Measurements from ENCODE around the gene NISCH.

NISCH gene

DNA sequence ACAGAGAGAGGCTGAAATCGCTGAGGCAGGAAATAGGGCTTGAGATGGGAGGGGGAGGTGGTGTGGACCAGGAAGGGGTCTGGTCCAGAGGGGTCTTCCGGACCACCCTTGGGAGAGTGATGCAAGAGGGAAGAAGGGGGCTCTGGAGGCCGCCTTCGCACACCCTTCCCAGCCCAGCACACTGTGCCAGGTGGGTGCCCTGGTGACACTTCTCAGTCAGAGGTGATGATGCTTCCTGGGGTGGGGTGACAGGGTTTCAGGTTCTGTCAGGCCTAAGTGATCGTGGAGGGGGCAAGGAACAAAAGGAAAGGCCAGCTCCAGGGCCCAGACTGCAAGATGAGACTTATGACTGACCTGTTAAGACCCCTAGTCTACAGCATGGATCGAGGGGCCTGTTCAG, 23.2 kb upstream of the NISCH start:
- H3K27ac ChIP-seq, result peak overlapping the region; percentile 8; the same call in 1 of the 2 replicates
- TF ChIP-seq, protein P1, sequence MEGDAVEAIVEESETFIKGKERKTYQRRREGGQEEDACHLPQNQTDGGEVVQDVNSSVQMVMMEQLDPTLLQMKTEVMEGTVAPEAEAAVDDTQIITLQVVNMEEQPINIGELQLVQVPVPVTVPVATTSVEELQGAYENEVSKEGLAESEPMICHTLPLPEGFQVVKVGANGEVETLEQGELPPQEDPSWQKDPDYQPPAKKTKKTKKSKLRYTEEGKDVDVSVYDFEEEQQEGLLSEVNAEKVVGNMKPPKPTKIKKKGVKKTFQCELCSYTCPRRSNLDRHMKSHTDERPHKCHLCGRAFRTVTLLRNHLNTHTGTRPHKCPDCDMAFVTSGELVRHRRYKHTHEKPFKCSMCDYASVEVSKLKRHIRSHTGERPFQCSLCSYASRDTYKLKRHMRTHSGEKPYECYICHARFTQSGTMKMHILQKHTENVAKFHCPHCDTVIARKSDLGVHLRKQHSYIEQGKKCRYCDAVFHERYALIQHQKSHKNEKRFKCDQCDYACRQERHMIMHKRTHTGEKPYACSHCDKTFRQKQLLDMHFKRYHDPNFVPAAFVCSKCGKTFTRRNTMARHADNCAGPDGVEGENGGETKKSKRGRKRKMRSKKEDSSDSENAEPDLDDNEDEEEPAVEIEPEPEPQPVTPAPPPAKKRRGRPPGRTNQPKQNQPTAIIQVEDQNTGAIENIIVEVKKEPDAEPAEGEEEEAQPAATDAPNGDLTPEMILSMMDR (conservative IDR thresholded peaks at IDR 0.05), result no peak

DNA sequence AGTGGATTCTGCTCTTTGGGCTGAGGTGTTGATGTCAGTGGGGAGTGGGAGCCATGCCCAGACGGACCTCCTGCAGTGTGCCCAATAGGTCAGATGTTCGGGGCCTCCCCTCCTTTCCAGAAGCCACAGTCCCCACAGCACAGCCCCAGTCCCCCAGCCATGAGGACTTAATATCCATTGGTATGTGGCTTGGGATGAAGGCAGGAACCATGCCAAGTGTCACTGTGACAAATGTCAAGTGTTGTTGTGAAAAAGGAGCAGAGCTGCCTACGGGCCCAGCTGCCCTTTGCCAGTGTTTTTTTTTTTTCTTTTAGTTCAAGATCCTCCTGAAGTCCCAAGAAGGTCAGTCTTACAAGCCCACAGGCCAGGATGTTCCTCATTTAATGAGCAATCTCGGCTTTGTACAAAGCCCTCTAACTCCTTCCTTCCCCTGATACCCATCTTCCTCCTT, 22.7 kb upstream of the NISCH start:
- TF ChIP-seq, protein P1 (conservative IDR thresholded peaks at IDR 0.05), result no peak
- H3K27ac ChIP-seq, result peak overlapping the region; percentile 8; the same call in 1 of the 2 replicates

DNA sequence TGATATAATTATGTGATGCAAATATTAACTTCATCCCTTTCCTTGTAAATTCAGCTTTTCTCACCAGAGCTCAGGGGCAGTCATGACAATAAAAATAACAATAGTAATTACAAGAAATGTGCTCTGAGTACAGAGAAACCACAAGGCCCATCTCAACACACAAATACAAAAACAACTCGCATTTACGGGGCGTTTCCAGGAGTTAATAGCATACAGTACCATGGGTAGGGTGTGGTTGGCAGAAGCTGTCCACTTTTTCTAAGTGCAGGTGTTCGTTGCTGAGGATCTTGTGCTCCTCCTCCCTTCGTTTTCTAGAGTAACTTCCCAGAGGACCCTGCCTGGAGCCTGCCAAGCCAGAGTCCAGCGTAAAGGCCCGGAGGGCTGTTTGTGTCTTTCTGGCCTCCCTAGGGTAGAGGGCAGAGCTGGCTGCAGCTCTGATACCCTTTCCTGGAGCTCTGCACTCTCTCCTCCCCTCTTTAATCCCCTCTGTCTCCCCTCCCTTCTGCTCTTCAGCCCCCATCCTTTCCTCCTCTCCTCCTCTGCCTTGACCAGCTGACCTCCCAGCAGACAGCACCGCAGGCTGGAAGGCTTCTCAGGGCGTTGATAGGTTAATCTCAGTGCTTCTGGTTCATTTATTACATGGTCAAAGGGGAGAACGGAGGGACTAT, 21.9 kb upstream of the NISCH start:
- no peak overlapping the region for H3K27ac ChIP-seq
- TF ChIP-seq, protein P1 (conservative IDR thresholded peaks at IDR 0.05), result no peak

DNA sequence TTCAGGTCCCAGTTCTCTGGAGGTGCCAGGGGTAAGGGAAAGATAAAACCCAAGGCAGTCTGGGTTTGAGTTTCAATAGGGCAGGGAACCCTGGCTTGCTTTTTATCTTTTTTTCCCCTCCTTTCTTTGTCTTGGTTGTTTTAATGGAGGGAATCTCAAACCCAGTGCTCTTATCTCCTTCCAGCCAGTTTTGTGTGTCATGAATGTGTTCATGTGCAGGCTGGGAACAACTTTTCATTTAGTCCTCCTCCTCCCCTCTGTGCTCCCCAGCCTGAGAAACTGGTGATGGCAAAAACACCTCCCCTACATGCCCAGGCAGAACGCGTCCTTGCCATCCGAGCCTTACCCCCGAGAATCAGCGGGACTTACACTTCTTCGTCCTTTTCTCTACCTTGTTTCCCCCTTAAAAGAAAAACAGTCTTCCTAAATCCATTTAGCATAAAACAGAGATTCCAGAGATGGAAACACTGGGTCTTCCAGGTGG, 21.4 kb upstream of the NISCH start:
- TF ChIP-seq, protein P1 (conservative IDR thresholded peaks at IDR 0.05), result no peak
- no peak overlapping the region for H3K27ac ChIP-seq

DNA sequence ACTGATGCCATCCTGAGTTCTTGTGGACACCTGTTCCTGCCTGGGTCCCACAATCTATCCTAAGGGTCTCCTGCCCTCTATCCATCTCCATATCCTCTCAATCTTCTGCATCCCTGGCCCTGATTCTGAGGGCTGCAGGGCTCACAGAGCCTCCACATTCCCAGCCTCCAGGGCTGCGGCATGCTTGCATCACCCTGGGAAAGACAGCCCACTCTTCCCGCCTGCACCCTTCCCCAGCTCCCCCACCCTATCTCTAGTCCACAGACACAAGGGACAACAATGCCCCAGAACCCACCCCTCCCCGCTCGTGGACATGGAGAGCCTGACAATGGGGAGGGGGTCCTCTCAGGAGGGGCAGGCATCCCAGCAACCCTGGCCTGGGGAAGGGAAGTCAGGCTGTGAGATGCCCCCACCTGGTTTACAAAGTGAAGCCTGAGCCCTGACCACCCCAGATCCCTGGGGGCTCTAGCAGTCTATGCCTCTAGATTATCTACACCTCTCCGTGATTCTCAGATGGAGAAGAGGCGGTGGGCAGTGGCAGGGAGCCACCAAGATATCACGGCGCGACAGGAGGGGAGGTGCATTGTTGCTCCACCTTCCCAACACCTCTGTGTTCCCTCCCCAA, 20.8 kb upstream of the NISCH start:
- TF ChIP-seq, protein P1 (conservative IDR thresholded peaks at IDR 0.05), result no peak
- no peak overlapping the region for H3K27ac ChIP-seq

DNA sequence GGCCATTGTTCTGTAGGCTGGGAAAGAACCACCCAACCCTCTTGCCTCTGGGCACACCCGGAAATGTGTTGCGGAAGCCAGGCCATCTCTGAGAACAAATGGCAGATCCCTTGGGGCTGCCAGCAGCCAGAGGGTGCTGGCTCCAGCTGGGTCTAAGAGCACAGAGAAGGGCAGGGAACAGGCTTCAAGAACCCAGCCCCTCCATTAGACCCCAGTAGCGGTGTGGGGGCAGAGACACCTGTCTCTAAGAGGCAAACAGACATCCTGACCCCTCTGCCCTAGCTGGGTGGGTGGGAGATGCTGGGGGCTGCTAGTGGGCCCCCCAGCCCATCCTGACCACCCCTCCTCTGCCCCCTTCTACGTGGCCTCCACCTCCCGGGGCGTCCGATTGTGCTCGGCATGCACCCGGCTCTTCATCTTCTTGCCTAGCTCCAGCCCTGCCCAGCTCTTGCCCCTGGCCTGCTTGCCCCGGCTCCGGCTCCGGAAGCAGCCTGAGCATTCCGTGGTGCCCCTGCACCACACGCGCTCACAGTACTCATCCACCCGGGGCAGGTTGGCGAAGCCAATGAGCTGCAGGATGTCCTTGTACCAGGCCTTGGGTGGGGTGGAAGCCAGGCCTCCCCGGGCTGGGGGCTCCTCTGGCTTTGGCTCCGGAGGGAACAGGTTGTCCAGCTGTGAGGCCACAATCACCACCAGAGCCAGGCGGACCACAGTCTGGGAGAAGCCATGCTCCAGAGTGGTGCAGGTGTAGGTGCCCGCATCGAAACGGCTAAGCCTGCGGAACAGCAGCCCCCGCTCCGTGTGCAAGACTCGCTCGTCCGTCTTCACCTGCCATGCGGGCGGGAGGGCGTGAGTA, 19.9 kb upstream of the NISCH start:
- no peak overlapping the region for H3K27ac ChIP-seq
- TF ChIP-seq, protein P1 (conservative IDR thresholded peaks at IDR 0.05), result no peak

All from VCaP (cell line).